Hypothalamus (tissue), 51 donors: Measurements from ENCODE around the gene PRMT9.

Experiments
- DNase-seq, 51 donors: peaks; one replicate each; lab custom pipeline; 2025; lab: John Stamatoyannopoulos, UW

The PRMT9 gene

GRCh38 chr4:147683188-147683591 is 773 bp downstream of the PRMT9 start:
- peak in 11 of 51 donors; percentile 1 to 25 (median 11) for DNase-seq

DNA sequence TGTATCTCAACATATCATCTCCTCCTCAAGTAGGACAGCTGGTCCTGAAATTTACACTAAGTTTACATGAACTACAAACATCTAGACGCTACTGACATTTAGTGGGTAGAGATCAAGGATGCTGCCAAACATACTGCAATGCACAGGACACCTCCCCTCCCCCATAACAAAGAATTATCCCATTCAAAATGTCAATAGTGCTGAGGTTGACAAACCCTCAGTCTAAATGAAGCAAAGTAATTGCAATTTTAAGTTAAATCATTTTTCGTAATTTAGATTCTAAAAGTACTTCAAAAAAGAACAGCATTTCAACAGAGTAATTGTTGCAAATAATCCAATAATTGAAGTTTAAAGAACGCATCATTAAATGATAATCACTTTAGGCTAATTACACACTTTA is 1.2 kb downstream of the PRMT9 start:
- no peak for DNase-seq

DNA sequence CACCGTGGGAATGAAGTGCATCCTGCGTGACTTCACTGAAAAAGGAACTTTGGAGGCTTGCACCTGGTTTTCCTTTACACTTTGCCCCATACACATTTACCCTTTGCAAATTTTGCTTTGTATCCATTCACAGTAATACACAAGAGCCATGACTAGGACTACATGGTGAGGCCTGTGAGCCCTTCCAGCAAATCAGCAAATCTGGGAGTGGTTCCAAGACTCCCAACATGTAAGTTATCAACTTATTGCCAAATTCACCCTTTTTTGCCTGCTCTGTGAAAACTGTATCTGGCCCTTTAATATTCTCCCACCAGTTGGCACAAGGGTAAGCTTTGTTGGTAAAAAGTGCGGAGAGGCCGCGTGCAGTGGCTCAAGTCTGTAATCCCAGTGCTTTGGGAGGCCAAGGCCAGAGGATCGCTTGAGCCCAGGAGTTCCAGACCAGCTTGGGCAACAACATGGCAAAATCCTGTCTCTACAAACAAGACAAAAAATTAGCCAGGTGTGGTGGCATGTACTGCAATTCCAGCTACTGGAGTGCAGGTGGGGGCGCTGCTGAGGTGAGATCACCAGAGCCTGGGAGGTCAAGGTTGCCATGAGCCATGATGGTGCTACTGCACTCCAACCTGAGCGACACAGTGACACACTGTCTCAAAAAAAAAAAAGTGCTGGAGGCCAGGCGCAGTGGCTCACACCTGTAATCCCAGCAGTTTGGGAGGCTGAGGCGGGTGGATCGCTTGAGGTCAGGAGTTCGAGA is 5.0 kb downstream of the PRMT9 start:
- no peak for DNase-seq

DNA sequence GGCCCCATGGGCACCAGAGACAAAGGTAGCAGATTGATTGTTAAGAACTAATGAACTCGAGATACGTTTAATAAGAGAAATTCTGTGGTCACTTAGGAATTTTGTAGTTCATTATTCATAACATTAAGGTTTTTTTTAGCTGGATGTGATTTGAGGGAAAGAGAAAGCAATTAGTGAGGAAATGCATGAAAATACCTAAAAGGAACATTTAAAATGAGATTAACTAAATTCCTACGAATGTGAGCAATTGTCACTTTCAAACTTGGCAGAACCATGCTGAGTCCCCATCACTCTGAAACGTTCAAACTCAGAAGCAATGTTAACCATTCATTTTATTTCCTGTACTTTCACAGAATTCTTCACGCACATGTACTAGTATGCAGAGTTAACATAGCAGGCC is 5.9 kb downstream of the PRMT9 start:
- DNase-seq = no peak

- DNase-seq = no peak
Measured at GRCh38 chr4:147674496-147674895, 9.5 kb downstream of the PRMT9 start.

DNA sequence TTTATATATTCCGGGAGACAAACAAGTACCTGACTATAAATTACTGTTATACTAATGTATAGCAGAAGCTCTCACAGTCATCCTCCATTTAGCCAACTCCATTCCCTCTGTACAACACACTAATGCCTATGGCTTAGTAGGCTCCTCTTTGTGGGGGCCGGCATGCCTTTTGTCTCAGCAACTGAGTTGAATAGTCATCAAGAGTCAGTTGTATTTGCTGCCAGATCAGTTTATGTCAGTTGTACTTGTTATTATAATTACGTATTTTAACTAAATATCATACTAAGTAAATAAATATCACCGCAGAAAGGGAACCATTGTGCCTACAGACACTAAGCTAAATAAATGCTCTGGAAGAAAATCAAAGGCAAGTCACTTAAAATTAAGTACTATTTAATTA is 9.9 kb downstream of the PRMT9 start:
- DNase-seq = no peak

- DNase-seq = no peak
Measured at GRCh38 chr4:147658501-147658900, 25.5 kb downstream of the PRMT9 start.

DNA sequence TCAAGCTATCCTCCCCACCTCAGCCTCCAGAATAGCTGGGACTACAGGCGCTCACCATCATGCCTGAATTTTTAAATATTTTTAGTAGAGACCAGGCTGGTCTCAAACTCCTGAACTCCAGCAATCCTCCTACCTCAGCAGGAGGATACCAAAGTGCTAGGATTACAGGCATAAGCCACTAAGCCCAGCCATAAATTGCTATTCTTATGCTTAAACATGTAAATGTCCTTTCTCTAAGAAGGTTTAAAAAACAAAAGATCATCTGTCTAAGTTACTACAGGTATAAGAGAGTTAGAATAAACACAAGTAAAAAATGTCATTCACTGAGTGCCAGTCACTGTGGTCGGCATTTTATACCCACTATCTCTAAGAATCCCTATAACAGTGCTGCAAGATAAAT is 28.3 kb downstream of the PRMT9 start:
- no peak for DNase-seq

DNA sequence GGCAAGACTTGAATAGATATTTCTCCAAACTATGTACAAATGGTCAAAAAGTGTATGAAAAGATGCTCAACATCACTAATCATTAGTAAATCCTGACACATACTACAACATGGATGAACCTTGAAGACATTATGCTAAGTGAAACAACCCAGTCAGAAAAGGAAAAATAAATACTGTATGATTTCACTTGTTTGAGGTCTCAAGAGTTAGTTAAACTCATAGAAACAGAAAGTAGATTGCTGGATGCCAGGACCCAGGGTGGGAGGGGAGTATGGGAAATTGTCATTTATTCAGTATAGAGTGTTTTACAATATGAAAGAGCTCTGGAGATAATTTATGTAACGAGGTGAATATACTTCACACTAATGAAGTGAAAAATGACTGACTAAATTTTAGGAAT is 32.4 kb downstream of the PRMT9 start:
- no peak for DNase-seq

DNA sequence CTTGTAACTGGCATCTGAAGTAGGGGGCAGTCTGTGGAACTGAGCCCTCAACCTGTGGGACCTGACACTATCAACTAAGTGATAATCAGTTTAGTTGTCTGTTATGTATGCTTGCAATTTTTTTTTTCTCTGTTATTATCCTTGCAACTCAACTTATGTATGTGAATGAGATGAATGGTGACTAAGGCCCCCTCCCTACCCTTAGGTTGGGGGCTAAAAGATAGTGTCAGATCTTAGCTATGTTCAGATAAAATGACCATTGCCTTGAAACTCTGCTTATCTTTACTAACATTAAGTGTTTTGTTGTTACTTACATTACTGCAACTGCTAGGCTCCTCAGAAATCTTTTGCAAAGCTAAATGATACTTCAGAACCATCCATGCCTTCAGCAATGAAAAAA is 35.3 kb downstream of the PRMT9 start:
- no peak for DNase-seq

- no peak for DNase-seq
Measured at GRCh38 chr4:147645099-147645498, 38.9 kb downstream of the PRMT9 start.

- no peak for DNase-seq
Measured at GRCh38 chr4:147644471-147644870, 39.5 kb downstream of the PRMT9 start.

GRCh38 chr4:147643616-147644015 is 40.3 kb downstream of the PRMT9 start:
- DNase-seq = no peak

GRCh38 chr4:147640331-147640730 is 43.6 kb downstream of the PRMT9 start:
- no peak for DNase-seq

GRCh38 chr4:147639388-147639787 is 44.6 kb downstream of the PRMT9 start:
- DNase-seq = no peak

DNA sequence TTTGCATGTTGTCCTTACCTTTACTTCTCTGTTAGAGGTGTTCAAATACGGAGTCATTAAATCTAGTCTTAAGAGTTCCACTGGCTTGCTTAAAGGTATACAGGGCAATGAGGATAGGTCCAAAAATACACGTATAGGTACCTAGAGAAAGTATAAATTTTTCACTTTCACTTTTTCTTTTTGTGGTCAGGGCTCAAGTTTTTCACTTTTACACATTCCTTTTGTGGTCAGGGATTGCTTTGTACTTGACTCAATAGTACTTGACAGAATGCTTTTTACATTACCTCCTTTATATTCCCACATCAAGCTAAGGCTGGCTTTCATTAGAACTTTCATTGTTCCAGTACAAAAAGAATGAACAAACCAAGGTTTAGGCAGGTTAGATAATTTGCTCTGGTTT is 45.0 kb downstream of the PRMT9 start:
- no peak for DNase-seq

- no peak for DNase-seq
Measured at GRCh38 chr4:147638365-147638764, 45.6 kb downstream of the PRMT9 start.

GRCh38 chr4:147635348-147635747 is 48.6 kb downstream of the PRMT9 start:
- no peak for DNase-seq

DNA sequence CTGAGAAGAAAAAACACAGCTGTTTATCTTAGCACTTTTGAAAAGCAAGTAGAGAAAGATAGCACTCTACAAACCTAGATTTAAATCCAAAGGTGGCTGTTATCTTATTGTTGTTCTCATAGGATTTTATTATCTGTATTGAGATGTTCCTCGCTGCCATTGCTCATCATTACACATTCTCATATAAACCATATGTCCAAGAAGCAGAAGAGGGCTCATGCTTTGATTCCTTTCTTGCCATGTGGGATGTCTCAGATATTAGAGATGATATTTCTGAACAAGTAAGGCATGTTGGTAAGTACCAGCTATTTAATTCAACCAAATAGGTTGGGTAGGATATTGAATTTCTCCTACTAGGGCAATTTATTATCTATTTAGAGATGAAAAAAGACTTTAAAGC is 50.3 kb downstream of the PRMT9 start:
- DNase-seq = no peak

GRCh38 chr4:147633113-147633512 is 50.9 kb downstream of the PRMT9 start:
- no peak for DNase-seq

DNA sequence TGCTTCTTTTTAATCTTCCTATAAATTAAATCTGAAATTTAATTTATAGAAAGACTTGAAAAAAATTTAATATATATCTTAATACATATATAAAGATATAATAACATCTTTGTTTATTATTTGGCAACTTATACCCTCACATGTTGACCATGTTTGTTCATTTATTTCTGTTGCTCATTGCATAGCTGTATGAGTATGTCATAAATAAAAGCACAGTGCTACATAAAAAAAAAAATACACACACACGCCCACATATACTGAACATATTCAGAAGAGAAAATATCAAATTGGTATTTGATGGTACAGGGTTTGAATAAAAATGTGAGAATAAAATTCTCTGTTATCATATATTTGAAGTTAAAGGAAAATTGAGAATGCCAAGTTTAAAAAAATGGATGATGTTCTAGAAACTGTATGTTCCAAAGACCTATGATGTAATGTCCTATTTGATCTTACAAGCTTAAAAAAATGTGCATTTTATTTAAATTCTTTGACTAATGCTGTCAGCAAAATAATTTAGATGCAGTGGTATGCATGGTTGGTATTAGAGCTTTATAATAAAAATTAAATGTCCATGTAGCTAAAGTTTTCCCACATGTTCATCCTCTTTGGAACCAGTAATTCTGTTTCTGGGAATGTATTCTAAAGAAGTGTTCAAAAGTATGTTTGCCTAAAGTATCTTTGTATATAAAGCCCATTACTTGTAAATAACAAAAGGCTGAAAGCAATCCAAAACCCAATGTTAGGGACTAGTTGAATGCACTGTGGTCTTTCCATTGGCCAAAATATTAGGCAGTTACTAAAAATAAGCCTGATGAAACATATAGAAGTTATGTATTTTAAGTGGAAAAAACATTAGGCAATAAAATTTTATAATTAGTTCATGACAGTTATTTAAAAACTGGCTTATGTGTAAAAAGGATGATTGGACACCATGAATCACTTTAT is 53.9 kb downstream of the PRMT9 start:
- no peak for DNase-seq

GRCh38 chr4:147628415-147628814 is 55.5 kb downstream of the PRMT9 start:
- DNase-seq = no peak
